Gastroesophageal sphincter (tissue), 4 donors: ENCODE results near the gene SYNDIG1. TPM values are rescaled to one million over a fixed set of nuclear protein-coding genes. Genes with fewer than 3 reads are reported as not detected.

Source experiments
- ATAC-seq: fragments of 150-250 bp; one replicate; pipeline ENCODE4 v1.9.1; 2016; ENCODE audit warnings: mild to moderate bottlenecking, moderate library complexity
- H3K27ac ChIP-seq, 4 donors: fragments of 200-600 bp; sonication (generic) in 3 of 4; 1 replicate in 3 of 4; 2 replicates in 1 of 4; pipeline ENCODE4 v1.5.1; 2016 to 2019
- H3K27me3 ChIP-seq: fragments of 200-600 bp; sonication (generic); one replicate; pipeline ENCODE4 v1.5.1; 2019
- H3K36me3 ChIP-seq, 2 donors: fragments of 200-600 bp; sonication (generic); one replicate each; pipeline ENCODE4 v1.5.1; 2019; ENCODE audit warnings: control low read depth in 1 of 2
- H3K4me1 ChIP-seq, 3 donors: fragments of 200-600 bp; sonication (generic); 1 replicate in 2 of 3; 2 replicates in 1 of 3; pipeline ENCODE4 v1.5.1; 2016 to 2019; ENCODE audit warnings: control low read depth in 2 of 3
- H3K4me3 ChIP-seq, 2 donors: fragments of 200-600 bp; sonication (generic); one replicate each; pipeline ENCODE4 v1.5.1; 2019; ENCODE audit warnings: mild to moderate bottlenecking in 1 of 2, moderate library complexity in 1 of 2
- H3K9me3 ChIP-seq, 3 donors: fragments of 200-600 bp; sonication (generic); one replicate each; pipeline ENCODE4 v1.5.1; 2017 to 2019; ENCODE audit warnings: control low read depth in 2 of 3
- CTCF ChIP-seq, 4 experiments: fragments of 200-600 bp in 2 of 4; fragments of 450-650 bp in 2 of 4; sonication (generic) in 1 of 4; IDR thresholded peaks; one replicate each; pipeline ENCODE4 v1.5.1; 2017 to 2019; ENCODE audit warnings: antibody characterized with exemption in 4 of 4, mild to moderate bottlenecking in 2 of 4, moderate library complexity in 2 of 4
- EP300 ChIP-seq: sonication (generic); formaldehyde crosslinking; IDR thresholded peaks from one replicate; pipeline ENCODE4 v1.6.1; 2017; ENCODE audit warnings: antibody characterized with exemption, mild to moderate bottlenecking
- POLR2A ChIP-seq, 2 donors: fragments of 450-650 bp; IDR thresholded peaks; one replicate each; pipeline ENCODE4 v1.6.1; 2017; ENCODE audit warnings: antibody characterized with exemption in 2 of 2, mild to moderate bottlenecking in 2 of 2, moderate library complexity in 1 of 2
- POLR2AphosphoS5 ChIP-seq: sonication (generic); formaldehyde crosslinking; IDR thresholded peaks from one replicate; pipeline ENCODE4 v1.6.1; 2017; ENCODE audit warnings: antibody characterized with exemption
- WGBS, 2 donors: methylation state at CpG; one replicate each; pipeline ENCODE4 v1.1.5; 2018; ENCODE audit warnings: low coverage in 1 of 2; 5-methylcytosine and 5-hydroxymethylcytosine counted together
- total RNA-seq, 4 donors: library from RNA; depleted of rRNA; stranded (reverse); fragments of >200 nt; gene quantifications; one replicate each; pipeline ENCODE4 v1.1.0, GENCODE V29; 2016

Gene SYNDIG1
- total RNA-seq, 4 donors from 2014 or later: 0.15 to 0.40 (median 0.16) TPM; not detected in 1

GRCh38 chr20:24609757-24610156, 140.3 kb downstream of the SYNDIG1 start:
- Histone ChIP-seq H3K27ac (no peak overlapping the region), H3K4me1 (no peaks in the 10 kb centered on the region), H3K4me3 (no peak overlapping the region), H3K36me3 (no peaks in the 10 kb centered on the region), H3K9me3 (no peaks in the 10 kb centered on the region), H3K27me3 (peaks cover 9% of the 10 kb centered on the region)
- TF ChIP-seq EP300: no peak
- TF ChIP-seq POLR2A (IDR thresholded peaks at IDR 0.05): no peak
- no peak for TF ChIP-seq POLR2AphosphoS5
- no peak for TF ChIP-seq CTCF (IDR thresholded peaks at IDR 0.05)
- no peak for ATAC-seq
- 39 to 71% methylated on average over 1 to 2 of the region's 2 CpGs for WGBS, 2 donors

- 82 to 89% methylated on average over 9 to 14 of the region's 16 CpGs for WGBS, 2 donors
- H3K9me3 ChIP-seq: no peaks in the 10 kb centered on the region
- TF ChIP-seq POLR2A (IDR thresholded peaks at IDR 0.05) (no peak), EP300 (no peak), POLR2AphosphoS5 (no peak), CTCF (IDR thresholded peaks at IDR 0.05) (no peak)
- no peak overlapping the region for H3K27ac ChIP-seq
- no peak for ATAC-seq
- no peaks in the 10 kb centered on the region for H3K36me3 ChIP-seq
- no peaks in the 10 kb centered on the region for H3K4me1 ChIP-seq
- peaks cover 9% of the 10 kb centered on the region for H3K27me3 ChIP-seq
- no peak overlapping the region for H3K4me3 ChIP-seq
Measured at GRCh38 chr20:24610341-24611115, 141.1 kb downstream of the SYNDIG1 start.

- WGBS, 2 donors: 75 to 94% methylated on average over 3 of the region's 5 CpGs
- H3K4me1 ChIP-seq: no peaks in the 10 kb centered on the region
- ATAC-seq: no peak
- H3K9me3 ChIP-seq: no peaks in the 10 kb centered on the region
- no peaks in the 10 kb centered on the region for H3K36me3 ChIP-seq
- no peak overlapping the region for H3K27ac ChIP-seq
- H3K27me3 ChIP-seq: peaks cover 16% of the 10 kb centered on the region
- H3K4me3 ChIP-seq: no peak overlapping the region
- TF ChIP-seq POLR2AphosphoS5 (no peak), CTCF (IDR thresholded peaks at IDR 0.05) (no peak), POLR2A (IDR thresholded peaks at IDR 0.05) (no peak), EP300 (no peak)
Measured at GRCh38 chr20:24611360-24612140, 142.1 kb downstream of the SYNDIG1 start.

GRCh38 chr20:24612799-24613775, 143.7 kb downstream of the SYNDIG1 start:
- H3K9me3 ChIP-seq: no peaks in the 10 kb centered on the region
- peaks cover 31% of the 10 kb centered on the region for H3K27me3 ChIP-seq
- no peaks in the 10 kb centered on the region for H3K36me3 ChIP-seq
- ATAC-seq: no peak
- no peak overlapping the region for H3K4me3 ChIP-seq
- no peak overlapping the region for H3K27ac ChIP-seq
- no peak for TF ChIP-seq EP300
- TF ChIP-seq CTCF (IDR thresholded peaks at IDR 0.05): no peak
- TF ChIP-seq POLR2A (IDR thresholded peaks at IDR 0.05): no peak
- TF ChIP-seq POLR2AphosphoS5: no peak
- 83 to 100% methylated on average over 2 to 5 of the region's 16 CpGs for WGBS, 2 donors
- H3K4me1 ChIP-seq: no peaks in the 10 kb centered on the region
